Activated T-cell treated with anti-CD3 and anti-CD28 coated beads, Interleukin-2, amount 50 U/mL, for 24 hours (primary cell): ENCODE measurements around the gene PNMT.
"Not testable (repeated sequence)": the region's sequence is repeated elsewhere in the genome, so short reads cannot be mapped to it uniquely, and the experiment has no call there.

Source experiments
- DNase-seq: peaks from one replicate; pipeline ENCODE4 v3.0.0-alpha.2; 2020
- H3K27ac Mint-ChIP-seq: 2 replicates; pipeline ENCODE4 v1.8.0; 2020; ENCODE audit warnings: mild to moderate bottlenecking, mixed read lengths
- H3K27me3 Mint-ChIP-seq: 2 replicates; pipeline ENCODE4 v1.8.0; 2020; ENCODE audit warnings: mixed read lengths
- H3K36me3 Mint-ChIP-seq: 2 replicates; pipeline ENCODE4 v1.8.0; 2020; ENCODE audit warnings: low read depth, mixed read lengths
- H3K4me1 Mint-ChIP-seq: 2 replicates; pipeline ENCODE4 v1.8.0; 2020; ENCODE audit warnings: low read depth, mixed read lengths
- H3K4me3 Mint-ChIP-seq: 2 replicates; pipeline ENCODE4 v1.8.0; 2020; ENCODE audit warnings: mild to moderate bottlenecking, moderate library complexity, mixed read lengths
- H3K9me3 Mint-ChIP-seq: 2 replicates; pipeline ENCODE4 v1.8.0; 2020; ENCODE audit warnings: mixed read lengths

Gene PNMT

DNA sequence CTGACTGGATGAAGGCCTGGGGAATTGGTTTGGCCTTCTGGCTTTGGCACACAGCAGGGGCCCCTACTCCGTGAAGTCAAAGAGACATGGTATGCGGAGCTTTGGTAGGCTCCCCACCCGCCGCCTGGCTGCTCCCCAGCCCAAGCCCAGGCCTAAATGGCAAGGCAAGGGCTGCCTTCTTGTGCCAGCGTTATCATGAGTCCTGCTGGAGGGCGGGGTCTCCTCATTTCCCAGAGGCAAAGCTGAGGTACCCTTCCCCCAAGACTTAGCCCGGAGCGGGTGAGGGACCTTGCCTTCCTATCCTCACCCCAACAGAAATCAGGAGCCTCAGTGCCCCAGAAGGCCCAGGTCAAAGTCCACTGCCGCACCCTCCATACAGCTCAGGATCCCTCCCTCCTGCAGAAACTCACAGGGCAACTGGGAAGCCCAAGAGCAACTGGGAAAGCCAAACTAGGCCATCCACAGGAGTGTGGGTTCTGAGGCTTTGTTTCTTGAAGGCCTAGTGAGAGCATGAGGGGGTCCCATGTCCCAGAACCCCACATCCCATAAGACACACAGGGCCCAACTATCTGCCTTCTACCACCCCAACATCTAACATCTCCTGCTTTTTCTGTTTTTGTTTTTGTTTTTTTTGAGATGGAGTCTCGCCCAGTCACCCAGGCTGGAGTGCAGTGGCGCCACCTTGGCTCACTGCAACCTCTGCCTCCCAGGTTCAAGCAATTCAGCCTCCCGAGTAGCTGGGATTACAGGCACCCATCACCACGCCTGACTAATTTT, 10.3 kb downstream of the PNMT start:
- no peak for DNase-seq
- Mint-ChIP-seq H3K9me3 (no peaks in the 10 kb centered on the region), H3K27ac (peak overlapping the region; percentile 85), H3K36me3 (peaks cover 29% of the 10 kb centered on the region), H3K4me1 (peaks cover 58% of the 10 kb centered on the region), H3K4me3 (no peak overlapping the region), H3K27me3 (no peaks in the 10 kb centered on the region)

DNA sequence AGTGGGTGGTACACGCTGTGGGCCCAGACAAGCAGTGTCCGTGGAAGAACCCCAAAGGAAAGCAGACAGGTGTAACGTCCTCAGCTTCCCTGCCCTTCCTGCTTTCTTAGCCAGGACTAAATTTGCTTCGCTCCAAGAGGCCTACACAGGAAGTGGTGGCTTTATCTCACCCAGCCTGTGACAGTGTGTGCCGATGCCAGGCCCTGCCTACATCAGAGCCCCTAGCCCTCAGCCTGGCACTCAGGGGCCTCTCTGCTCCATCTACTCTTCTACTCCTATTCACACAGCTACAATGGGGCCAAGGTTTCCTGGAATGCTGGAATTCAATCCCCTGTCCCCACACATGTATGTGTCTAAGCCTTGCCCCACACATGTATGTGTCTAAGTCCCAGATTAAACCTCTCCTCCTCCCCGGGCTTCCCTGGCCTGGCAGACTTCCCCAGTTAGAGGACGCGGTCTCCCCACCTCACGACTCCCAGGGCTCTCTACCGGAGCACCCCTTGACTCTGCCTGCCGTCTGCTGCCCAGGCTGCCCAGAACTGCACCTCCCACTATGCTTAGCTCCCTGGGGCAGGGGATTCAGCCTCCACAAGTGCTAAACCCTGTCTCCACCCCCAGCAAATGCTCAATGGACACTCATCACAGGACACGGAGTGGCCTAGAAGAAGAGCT, 11.4 kb downstream of the PNMT start:
- Mint-ChIP-seq H3K27me3 (no peaks in the 10 kb centered on the region), H3K4me1 (peaks cover 58% of the 10 kb centered on the region), H3K4me3 (no peak overlapping the region), H3K9me3 (no peaks in the 10 kb centered on the region), H3K27ac (peak overlapping the region; percentile 85), H3K36me3 (peaks cover 35% of the 10 kb centered on the region)
- peak; percentile 63 for DNase-seq

DNA sequence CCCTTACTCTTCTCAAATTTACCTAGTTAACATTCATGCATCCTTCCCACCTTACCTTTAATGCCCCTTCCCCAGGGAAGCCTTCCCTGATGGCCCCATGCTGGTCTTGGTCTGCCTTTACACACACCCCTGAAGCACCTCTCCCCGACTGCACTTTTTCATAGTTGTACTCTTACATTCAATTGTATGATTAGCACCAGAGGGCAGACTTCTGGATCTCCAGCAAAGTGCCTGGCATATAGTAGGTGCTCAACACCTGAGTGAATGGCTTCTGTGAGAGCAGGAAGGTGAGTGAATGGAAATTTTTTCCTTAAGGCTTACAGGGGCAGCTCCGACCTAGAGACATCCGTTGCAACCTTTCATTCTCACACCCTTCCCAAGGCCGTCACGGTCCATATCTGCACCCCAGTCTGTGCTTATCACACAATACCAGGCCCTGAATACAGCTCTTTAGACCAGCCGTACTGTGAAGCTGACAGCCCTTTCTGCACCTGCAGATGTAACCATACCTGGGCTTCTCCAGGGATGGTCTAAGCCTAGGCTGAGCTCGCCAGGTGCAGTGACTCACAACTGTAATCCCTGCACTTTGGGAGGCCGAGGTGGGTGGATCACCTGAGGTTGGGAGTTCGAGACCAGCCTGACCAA, 15.2 kb downstream of the PNMT start:
- Mint-ChIP-seq H3K27ac (no peak overlapping the region), H3K4me3 (no peak overlapping the region), H3K9me3 (no peaks in the 10 kb centered on the region), H3K27me3 (no peaks in the 10 kb centered on the region), H3K36me3 (peaks cover 42% of the 10 kb centered on the region), H3K4me1 (peaks cover 40% of the 10 kb centered on the region)
- no peak for DNase-seq

DNA sequence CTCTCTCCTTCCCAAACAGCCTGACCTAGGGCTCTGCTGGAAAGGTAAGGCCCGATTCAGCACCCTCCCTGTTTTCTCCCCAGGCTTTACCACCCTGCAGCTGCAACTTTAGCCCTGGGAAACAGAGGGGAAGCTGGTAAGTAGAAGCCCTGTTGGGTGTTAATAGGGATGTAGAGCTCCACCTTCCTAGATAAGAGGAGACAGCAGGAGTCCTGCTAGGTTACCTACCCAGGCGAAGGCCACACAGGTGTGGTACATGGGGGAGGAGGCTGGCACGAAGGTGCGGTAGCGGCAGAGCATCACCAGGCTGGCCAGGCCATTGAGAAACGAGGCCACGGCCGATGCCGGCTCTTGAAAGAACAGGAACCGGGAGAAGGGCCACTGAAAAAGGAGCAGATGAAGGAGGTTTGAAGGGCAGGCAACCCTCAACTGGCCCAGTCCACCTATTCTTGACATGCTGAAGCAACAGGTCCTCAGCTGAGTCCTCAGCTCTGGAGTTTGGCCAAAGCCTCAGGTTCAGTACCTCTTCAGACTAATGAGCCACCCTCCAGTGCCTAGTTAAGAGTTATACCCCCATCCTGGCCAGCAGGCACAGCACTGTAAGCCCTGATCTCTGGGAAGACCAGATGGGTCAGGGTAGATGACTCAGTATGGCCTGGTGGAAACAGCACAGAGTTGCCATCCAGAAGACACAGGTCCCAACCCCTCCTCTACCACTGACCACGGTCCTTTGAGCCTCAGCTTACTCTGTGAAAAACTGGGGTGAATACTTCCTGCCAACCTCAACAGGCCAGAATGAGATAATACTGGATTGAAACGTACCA, 16.3 kb downstream of the PNMT start:
- Mint-ChIP-seq H3K27ac (no peak overlapping the region), H3K4me1 (peaks cover 38% of the 10 kb centered on the region), H3K4me3 (no peak overlapping the region), H3K9me3 (no peaks in the 10 kb centered on the region), H3K36me3 (peaks cover 42% of the 10 kb centered on the region), H3K27me3 (no peaks in the 10 kb centered on the region)
- no peak for DNase-seq

DNA sequence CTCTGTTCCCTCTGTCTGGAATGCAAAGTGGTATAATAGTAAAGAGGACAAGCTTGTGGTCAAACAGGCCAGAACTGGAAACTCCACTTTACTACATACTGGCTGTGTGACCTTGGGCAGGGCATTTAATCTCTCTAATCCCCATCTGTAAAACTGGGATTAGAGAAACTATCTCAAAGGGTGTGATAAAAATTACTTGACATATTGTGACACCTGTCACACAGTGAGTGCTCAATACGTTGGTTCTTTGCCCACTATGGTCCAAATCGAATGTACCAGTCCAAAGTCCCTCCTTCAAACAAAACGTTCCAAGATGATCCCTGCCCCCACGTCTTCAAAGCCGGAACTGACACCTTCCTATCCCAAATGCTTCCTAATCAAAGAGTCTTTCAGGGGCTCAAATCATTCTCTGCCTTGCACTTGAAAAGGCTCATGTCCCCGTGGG, 18.9 kb downstream of the PNMT start:
- Mint-ChIP-seq H3K27me3 (no peaks in the 10 kb centered on the region), H3K9me3 (no peaks in the 10 kb centered on the region), H3K4me3 (peak overlapping the region; percentile 96), H3K36me3 (peaks cover 32% of the 10 kb centered on the region), H3K27ac (peak overlapping the region; percentile 98), H3K4me1 (peaks cover 21% of the 10 kb centered on the region)
- DNase-seq: no peak

DNA sequence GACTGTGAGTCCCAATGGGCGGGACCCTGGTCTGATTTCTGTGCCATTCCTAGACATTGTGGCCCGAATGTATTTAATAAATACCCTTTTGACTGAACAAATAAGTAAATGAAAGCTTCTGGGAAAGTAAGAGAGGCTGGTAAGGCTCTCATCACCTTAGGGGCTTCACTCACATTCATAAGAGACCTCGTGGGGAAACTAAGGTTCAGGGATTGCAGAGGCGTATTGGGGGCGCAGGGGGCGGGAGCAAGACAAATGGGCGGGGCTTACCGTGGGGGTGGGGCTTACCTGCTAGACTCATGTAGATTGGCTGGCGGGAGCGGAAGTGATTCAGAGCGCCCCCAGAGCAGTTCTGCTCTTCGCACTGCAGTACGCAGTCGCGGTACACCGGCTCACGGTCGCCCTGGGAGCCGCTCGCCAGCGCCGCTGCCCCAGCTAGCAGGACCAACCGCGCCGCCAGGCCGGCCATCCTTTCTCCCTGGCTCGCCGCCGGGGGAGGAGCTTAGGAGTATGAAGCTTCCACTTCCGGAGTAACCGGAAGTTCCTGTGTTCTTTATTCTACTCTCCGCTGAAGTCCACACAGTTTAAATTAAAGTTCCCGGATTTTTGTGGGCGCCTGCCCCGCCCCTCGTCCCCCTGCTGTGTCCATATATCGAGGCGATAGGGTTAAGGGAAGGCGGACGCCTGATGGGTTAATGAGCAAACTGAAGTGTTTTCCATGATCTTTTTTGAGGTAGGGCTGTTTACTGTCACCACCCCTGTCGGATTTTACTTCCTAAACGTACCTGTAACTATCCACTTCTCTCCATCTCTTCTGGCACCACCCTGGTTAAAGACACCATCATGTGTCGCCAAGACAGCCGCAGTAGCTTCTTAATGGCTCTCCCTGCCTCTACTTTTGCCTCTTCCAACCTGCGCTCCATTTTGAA, 19.6 kb downstream of the PNMT start, which contains the start of gene PGAP3:
TSS of gene PGAP3 (minus strand) at position 512 of the 929 bp plus-strand sequence. CDS start at position 469, 43 bp downstream.
- peak within 1 kb of the TSS; percentile 98 for H3K27ac Mint-ChIP-seq
- peak; percentile 91 for DNase-seq
- peak within 1 kb of the TSS; percentile 96 for H3K4me3 Mint-ChIP-seq
- H3K36me3 Mint-ChIP-seq: peaks cover 27% of the 10 kb centered on the region
- no peaks in the 10 kb centered on the region for H3K9me3 Mint-ChIP-seq
- H3K4me1 Mint-ChIP-seq: peaks cover 21% of the 10 kb centered on the region
- no peaks in the 10 kb centered on the region for H3K27me3 Mint-ChIP-seq

DNA sequence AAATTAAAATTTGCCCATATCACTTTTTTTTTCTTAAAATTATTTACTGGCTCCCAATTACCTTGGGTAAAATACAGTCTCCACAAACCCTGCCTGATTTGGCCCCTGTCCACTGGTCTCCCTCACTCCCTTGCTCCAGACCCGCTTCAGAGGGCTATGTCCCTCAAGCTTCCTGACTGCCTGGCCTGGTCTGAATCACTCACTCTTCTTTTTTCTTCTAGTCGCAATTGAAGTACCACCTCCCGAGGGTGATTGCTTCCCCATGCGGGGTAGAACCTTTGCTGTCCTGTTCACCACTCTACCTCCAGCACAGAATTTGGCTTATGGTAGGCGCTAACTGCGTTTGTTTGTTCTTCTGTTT, 20.2 kb downstream of the PNMT start:
- H3K4me3 Mint-ChIP-seq: peak overlapping the region; percentile 96
- H3K27ac Mint-ChIP-seq: peak overlapping the region; percentile 98
- DNase-seq: no peak
- H3K4me1 Mint-ChIP-seq: peaks cover 21% of the 10 kb centered on the region
- peaks cover 22% of the 10 kb centered on the region for H3K36me3 Mint-ChIP-seq
- H3K9me3 Mint-ChIP-seq: no peaks in the 10 kb centered on the region
- H3K27me3 Mint-ChIP-seq: no peaks in the 10 kb centered on the region

DNA sequence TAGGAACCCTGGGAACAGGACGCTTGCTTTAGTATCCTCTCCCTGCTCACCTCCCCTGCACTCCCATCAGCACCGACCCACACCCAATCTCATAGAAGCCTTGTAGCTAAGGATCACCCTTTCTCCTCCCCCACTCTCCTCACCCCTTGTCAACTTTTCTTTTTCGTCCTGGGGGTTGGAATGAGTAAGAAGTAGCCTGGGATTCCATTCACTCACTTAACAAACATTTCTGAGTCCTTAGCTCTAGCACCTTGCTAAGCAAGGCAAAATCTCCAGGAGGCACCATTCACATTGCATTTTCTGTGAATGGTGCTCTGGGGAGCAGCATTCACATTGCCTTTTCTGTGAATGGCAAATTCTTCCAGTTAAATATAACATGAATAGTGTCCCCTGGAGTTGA, 20.7 kb downstream of the PNMT start:
- H3K9me3 Mint-ChIP-seq: no peaks in the 10 kb centered on the region

DNA sequence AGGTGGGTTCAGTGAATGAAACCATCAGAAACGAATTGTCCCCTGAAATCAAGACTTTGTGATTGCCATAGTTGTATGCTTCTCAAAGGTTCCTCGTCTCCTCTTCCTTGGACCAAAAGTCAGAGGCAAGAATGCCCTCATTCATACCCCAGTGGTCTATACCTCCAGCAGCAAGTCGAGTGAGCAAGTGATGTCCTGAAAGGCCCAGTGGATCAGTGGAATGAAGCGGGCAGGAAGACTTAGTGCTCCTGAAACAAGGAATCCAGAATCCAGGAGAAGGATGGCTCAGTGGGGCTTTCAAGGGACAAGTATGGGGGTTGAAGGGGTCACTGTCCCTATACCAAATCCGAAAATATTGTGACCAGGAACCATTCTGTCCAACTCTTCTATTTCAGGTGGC, 26.3 kb downstream of the PNMT start:
- Mint-ChIP-seq H3K27ac (no peak overlapping the region), H3K9me3 (no peaks in the 10 kb centered on the region), H3K36me3 (no peaks in the 10 kb centered on the region), H3K27me3 (peaks cover 16% of the 10 kb centered on the region), H3K4me1 (peaks cover 2% of the 10 kb centered on the region), H3K4me3 (no peak overlapping the region)
- no peak for DNase-seq

More for the DNA sequence above, 20.7 kb downstream of the PNMT start:
- Mint-ChIP-seq H3K36me3 (peaks cover 20% of the 10 kb centered on the region), H3K27ac (peak overlapping the region; percentile 98), H3K4me1 (peaks cover 21% of the 10 kb centered on the region), H3K27me3 (no peaks in the 10 kb centered on the region), H3K4me3 (peak overlapping the region; percentile 96)
- no peak for DNase-seq

DNA sequence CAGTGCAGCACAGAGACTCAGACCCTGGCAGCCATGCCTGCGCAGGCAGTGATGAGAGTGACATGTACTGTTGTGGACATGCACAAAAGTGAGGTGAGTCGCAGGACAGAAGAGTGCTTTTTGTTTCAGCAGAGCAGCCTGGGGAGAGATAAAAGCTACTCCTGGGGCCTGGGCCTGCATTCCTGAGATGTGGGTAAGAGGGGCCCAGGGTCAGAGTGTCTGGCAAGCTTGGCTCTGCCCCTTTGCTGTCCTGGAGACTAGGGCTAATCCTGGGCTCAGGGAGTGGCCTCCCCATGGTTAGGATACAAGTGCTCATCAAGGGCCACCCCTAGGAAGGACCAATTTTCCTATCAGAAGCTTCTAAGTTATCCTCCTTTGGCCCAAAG, 26.8 kb downstream of the PNMT start:
- Mint-ChIP-seq H3K4me3 (no peak overlapping the region), H3K36me3 (no peaks in the 10 kb centered on the region), H3K9me3 (no peaks in the 10 kb centered on the region), H3K27ac (no peak overlapping the region), H3K4me1 (peaks cover 4% of the 10 kb centered on the region), H3K27me3 (peaks cover 19% of the 10 kb centered on the region)
- no peak for DNase-seq

DNA sequence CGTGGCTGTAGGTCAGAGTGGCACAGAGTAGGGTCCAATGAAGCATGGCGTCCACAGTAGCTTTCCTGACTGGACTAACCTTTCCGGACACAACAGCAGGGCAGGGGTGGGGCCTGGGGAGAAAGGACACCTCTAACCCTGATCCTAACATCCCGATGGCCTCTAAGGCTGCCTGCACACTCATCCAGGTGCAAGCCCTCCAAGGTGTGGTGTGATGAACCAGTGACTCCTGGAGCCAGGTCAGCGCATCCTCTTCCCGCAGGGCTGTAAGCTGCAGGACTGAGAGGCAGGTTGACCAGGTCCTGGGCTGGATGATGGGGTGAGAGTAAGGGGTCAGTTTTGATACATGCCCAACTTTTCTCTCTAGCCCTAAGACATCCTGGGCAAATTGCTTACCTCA, 28.5 kb downstream of the PNMT start:
- no peak for DNase-seq
- peaks cover 32% of the 10 kb centered on the region for H3K27me3 Mint-ChIP-seq
- no peak overlapping the region for H3K4me3 Mint-ChIP-seq
- H3K27ac Mint-ChIP-seq: no peak overlapping the region
- H3K36me3 Mint-ChIP-seq: no peaks in the 10 kb centered on the region
- peaks cover 10% of the 10 kb centered on the region for H3K4me1 Mint-ChIP-seq
- H3K9me3 Mint-ChIP-seq: no peaks in the 10 kb centered on the region

DNA sequence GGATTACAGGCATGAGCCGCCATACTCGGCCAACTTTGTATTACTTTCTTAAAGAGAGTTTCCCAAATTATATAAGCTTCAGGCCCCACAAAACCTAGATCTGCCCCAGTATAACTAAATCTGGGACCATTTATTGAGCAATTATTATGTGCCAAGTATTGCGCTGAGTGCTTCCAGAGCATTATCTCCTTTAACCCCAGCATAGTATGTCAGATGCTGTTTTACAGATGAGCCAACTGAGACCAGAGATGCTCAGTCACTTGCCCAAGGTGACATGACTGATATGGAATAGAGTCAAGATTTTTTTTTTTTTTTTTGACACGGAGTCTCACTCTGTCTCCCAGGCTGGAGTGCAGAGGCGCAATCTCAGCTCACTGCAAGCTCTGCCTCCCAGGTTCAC, 29.7 kb downstream of the PNMT start:
- H3K27me3 Mint-ChIP-seq: peaks cover 42% of the 10 kb centered on the region
- no peak overlapping the region for H3K27ac Mint-ChIP-seq
- no peak for DNase-seq
- H3K4me1 Mint-ChIP-seq: peaks cover 10% of the 10 kb centered on the region
- H3K4me3 Mint-ChIP-seq: no peak overlapping the region
- H3K36me3 Mint-ChIP-seq: no peaks in the 10 kb centered on the region
- no peaks in the 10 kb centered on the region for H3K9me3 Mint-ChIP-seq

DNA sequence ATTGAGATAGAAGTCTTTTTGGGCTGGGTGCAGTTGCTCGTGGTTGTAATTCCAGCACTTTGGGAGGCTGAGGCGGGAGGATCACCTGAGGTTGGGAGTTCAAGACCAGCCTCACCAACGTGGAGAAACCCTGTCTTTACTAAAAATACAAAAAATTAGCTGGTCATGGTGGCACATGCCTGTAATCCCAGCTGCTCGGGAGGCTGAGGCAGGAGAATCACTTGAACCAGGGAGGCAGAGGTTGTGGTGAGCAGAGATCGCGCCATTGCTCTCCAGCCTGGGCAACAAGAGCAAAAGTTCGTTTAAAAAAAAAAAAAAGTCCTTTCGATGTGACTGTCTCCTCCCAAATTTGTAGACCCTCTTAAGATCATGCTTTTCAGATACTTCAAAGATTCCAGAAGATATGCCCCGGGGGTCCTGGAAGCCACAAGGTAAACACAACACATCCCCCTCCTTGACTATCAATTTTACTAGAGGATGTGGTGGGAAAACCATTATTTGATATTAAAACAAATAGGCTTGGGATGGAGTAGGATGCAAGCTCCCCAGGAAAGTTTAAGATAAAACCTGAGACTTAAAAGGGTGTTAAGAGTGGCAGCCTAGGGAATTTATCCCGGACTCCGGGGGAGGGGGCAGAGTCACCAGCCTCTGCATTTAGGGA, 31.0 kb downstream of the PNMT start:
- H3K9me3 Mint-ChIP-seq, H3K4me3 Mint-ChIP-seq, H3K36me3 Mint-ChIP-seq, H3K4me1 Mint-ChIP-seq, DNase-seq, H3K27ac Mint-ChIP-seq: not testable (repeated sequence)
- peaks cover 42% of the 10 kb centered on the region for H3K27me3 Mint-ChIP-seq
